ENCODE results near the gene CCN2. TPM values are rescaled to one million over a fixed set of nuclear protein-coding genes. Genes with fewer than 3 reads are reported as not detected.

CCN2 gene
- total RNA-seq, 4 donors from 2014 or later: 122 to 691 (median 363) TPM

DNA sequence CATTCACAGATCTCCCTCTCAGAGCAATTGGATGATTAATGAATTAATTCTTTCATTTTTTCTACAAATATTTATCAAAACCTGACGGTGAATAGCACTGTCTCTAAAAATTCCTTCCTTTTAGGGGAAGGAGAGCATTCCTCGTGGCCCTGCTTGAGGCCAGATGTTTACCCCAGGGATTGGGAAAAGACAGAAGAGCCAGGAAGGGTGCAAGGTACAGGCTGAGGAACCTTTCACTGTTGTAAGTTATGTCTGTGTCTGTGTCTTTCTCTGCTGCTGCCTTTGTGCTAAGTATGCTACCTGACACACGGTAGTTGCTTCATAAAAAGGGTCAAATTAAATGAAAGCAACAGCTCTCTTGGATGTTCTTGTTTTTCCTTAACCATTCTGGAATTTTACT is 27.4 kb upstream of the CCN2 start:
- ATAC-seq: no peak
- Histone ChIP-seq H3K4me1 (peaks cover 0 to 44% (median 4%) of the 10 kb centered on the region in 3 donors), H3K27ac (peak overlapping the region in 1 of 4 donors; percentile 61)

DNA sequence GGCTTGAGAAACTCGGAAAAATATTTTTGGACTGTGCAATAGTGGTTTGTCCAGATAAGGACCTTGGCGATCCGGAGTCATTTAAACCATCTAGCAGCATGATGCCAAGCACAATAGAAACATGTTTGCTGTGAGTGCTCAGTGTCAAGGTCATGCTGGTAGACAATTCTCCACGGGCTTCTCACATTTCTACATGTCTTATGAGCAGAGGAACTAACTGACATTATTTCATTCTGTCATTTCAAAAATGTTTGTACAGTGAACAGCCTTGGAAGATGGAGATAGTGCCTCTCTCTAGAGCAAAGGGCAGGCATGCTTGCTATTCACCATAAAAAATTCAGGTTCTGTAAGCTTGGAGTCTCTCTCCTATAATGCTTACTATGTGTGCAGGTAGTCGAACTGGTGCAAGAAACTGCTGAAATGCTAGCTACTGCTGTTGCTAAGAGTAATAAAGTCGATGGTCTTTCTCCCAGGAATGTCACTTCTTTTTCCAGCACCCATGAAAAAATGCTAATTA is 25.4 kb upstream of the CCN2 start:
- H3K4me1 ChIP-seq: peaks cover 0 to 36% (median 4%) of the 10 kb centered on the region in 3 donors
- no peaks in the 10 kb centered on the region for H3K9me3 ChIP-seq
- ATAC-seq: no peak
- WGBS, 2 donors (ENCODE audit: low coverage in 1 of 2): 57 to 61% methylated on average over 5 to 6 of the region's 6 CpGs
- no peak overlapping the region for H3K4me3 ChIP-seq
- no peak overlapping the region for H3K27ac ChIP-seq
- no peaks in the 10 kb centered on the region for H3K36me3 ChIP-seq
- no peaks in the 10 kb centered on the region for H3K27me3 ChIP-seq
- TF ChIP-seq POLR2A (IDR thresholded peaks at IDR 0.05) (no peak), POLR2AphosphoS5 (IDR thresholded peaks at IDR 0.05) (no peak), CTCF (IDR thresholded peaks at IDR 0.05) (no peak), EP300 (IDR thresholded peaks at IDR 0.05) (no peak)

More for the DNA sequence above, 27.4 kb upstream of the CCN2 start:
- Histone ChIP-seq H3K4me3 (no peak overlapping the region), H3K36me3 (no peaks in the 10 kb centered on the region), H3K27me3 (no peaks in the 10 kb centered on the region), H3K9me3 (no peaks in the 10 kb centered on the region)
- 34 to 38% methylated on average over 2 of the region's 3 CpGs for WGBS, 2 donors (ENCODE audit: low coverage in 1 of 2)
- no peak for TF ChIP-seq POLR2A (IDR thresholded peaks at IDR 0.05)
- TF ChIP-seq POLR2AphosphoS5 (IDR thresholded peaks at IDR 0.05): no peak
- no peak for TF ChIP-seq EP300 (IDR thresholded peaks at IDR 0.05)
- TF ChIP-seq CTCF (IDR thresholded peaks at IDR 0.05): no peak

GRCh38 chr6:131972741-131973140 is 21.6 kb upstream of the CCN2 start:
- no peaks in the 10 kb centered on the region for H3K36me3 ChIP-seq
- WGBS, 2 donors (ENCODE audit: low coverage in 1 of 2): 33 to 70% methylated on average over 1 to 2 of the region's 2 CpGs
- H3K4me3 ChIP-seq: no peak overlapping the region
- no peaks in the 10 kb centered on the region for H3K27me3 ChIP-seq
- H3K4me1 ChIP-seq: peaks cover 0 to 24% (median 0%) of the 10 kb centered on the region in 3 donors
- H3K9me3 ChIP-seq: no peaks in the 10 kb centered on the region
- ATAC-seq: no peak
- TF ChIP-seq CTCF (IDR thresholded peaks at IDR 0.05) (no peak), POLR2AphosphoS5 (IDR thresholded peaks at IDR 0.05) (no peak), POLR2A (IDR thresholded peaks at IDR 0.05) (no peak), EP300 (IDR thresholded peaks at IDR 0.05) (no peak)
- H3K27ac ChIP-seq: no peak overlapping the region

DNA sequence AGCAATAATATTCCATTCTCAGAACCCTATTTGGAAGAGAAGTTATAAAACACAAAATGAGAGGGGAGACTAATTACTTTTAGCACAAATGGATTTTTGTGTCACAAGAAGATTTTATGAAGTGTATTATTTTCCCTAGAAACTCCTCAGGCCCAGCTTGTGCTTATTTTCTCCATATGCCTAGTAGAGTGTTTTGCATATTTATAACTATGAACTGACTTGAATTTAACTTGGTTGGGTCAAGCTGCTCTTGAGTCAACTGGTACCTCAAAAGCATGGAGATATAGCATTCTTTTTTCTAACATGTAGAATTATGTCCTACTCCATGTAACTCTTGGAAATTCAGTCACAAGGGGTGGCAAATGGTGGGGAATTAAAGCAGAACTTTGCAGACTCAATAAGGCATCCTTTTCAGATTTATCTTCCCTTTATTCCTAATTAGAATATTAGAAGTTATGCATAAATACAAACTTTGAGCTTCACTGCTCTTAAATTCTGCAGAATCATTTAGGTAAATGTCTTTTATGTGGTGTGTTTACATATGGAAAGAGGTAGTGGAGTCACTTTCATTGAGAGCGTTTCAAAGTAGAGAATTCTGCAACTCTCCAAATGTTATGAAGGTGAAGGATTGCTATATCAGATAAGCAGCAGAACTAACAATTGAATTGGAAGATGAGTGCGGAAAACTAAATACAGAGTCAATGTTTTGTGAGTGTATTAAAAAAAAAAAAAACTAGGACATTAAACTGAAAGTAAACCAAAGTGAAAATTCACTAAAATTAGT is 19.1 kb upstream of the CCN2 start:
- Histone ChIP-seq H3K27ac (no peak overlapping the region), H3K4me3 (no peak overlapping the region), H3K36me3 (no peaks in the 10 kb centered on the region), H3K9me3 (no peaks in the 10 kb centered on the region), H3K4me1 (peaks cover 0 to 12% (median 0%) of the 10 kb centered on the region in 3 donors), H3K27me3 (no peaks in the 10 kb centered on the region)
- WGBS, 2 donors (ENCODE audit: low coverage in 1 of 2): 72 to 88% methylated on average over 2 of the region's 2 CpGs
- TF ChIP-seq POLR2A (IDR thresholded peaks at IDR 0.05) (no peak), EP300 (IDR thresholded peaks at IDR 0.05) (no peak), CTCF (IDR thresholded peaks at IDR 0.05) (no peak), POLR2AphosphoS5 (IDR thresholded peaks at IDR 0.05) (no peak)
- ATAC-seq: no peak

GRCh38 chr6:131968656-131969055 is 17.5 kb upstream of the CCN2 start:
- Histone ChIP-seq H3K4me3 (no peak overlapping the region), H3K36me3 (no peaks in the 10 kb centered on the region), H3K27me3 (no peaks in the 10 kb centered on the region), H3K27ac (no peak overlapping the region), H3K9me3 (no peaks in the 10 kb centered on the region), H3K4me1 (peaks cover 0 to 12% (median 0%) of the 10 kb centered on the region in 3 donors)
- WGBS, 2 donors (ENCODE audit: low coverage in 1 of 2): 93 to 100% methylated on average over 1 to 4 of the region's 5 CpGs
- no peak for TF ChIP-seq POLR2AphosphoS5 (IDR thresholded peaks at IDR 0.05)
- no peak for TF ChIP-seq CTCF (IDR thresholded peaks at IDR 0.05)
- TF ChIP-seq EP300 (IDR thresholded peaks at IDR 0.05): no peak
- no peak for TF ChIP-seq POLR2A (IDR thresholded peaks at IDR 0.05)
- ATAC-seq: no peak
